NCI-H446 (cell line): Measurements from ENCODE around the gene SMOC2.

Experiments
- DNase-seq, 2 experiments: peaks; one replicate each; lab custom pipeline; 2025; lab: John Stamatoyannopoulos, UW

SMOC2 gene

DNA sequence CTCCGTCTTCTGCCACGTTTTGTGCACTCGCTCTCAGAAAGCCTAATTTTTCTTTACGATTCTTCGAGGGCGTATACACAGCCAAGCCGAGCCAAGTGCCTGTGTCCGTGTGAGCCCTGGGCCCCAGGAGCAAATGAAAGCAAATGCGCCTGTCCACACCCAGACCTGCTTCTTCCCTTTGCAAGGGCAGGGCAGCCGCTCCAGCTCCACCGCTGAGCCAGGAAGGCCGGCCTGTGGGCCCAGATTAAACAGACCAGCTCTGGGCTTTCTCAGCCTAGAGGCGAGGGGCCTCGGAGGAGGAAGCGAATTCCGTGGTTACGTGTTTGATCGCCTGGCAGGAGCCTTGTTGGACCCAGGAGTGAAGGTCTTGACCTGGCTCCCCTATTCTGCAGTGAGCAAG is 184.6 kb downstream of the SMOC2 start:
- DNase-seq = no peak

DNA sequence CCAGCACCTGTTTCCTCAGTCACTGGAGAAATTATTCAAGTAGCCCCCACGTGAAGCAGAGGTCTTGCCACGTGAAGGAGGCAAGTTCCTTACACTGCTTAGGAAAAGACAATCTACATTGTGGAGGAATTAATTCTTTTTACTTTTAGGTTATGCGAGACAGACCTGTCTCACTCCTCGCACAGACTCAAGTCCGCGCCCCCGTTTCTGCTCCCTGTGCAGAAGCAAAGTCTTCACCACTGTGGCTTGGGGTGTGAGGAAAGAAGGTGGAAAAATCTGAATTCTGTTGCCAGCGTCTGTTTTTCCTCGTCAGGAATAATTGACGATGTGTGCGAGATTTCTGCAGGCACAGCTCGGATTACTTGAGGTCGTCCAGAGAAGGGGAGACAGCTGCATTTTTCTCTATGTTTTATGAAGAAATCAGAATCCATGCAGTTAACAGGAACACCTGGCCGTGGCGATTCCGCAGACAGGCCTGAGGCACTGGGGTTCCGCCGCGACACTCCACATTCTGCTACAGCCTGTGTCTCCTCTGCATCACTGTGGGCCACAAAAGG is 185.1 kb downstream of the SMOC2 start:
- no peak for DNase-seq

- DNase-seq = no peak
Measured at GRCh38 chr6:168627506-168628175, 186.7 kb downstream of the SMOC2 start.

DNA sequence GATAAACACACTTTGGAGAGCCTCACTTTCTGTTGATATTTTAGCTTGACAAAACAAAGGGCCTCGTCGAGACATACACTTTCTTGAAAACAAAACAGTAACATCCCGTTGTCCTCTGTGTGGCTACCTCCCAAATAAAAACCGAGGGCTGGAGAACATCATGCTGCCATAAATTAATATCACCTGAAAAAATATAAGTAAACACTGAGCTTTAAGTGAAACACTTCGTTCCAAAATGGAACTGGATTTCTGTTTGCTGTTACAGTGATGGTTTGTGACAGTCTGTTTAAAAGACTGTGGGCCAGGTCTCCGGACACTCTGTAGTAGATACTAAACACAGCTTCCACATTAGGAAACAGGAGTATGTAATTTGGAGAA is 187.2 kb downstream of the SMOC2 start:
- DNase-seq = no peak

GRCh38 chr6:168628732-168629245 is 187.8 kb downstream of the SMOC2 start:
- no peak for DNase-seq

DNA sequence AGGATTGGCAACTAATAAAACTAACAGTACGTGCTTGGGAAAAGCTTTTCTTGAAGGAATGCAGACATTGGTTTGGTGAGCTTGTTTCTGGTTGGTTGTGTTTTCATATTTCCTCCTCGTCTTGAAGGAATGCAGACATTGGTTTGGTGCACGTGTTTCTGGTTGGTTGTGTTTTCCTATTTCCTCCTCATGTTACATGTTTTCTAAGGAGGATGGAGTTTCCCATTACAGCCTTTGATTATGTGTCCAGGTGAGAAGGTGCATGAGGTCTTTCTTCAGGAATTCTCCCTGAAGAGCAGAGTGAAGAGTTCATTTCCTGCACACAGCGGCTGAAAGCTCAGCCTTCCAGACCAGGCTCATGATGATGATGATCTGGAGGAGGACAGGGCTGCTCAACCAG is 190.6 kb downstream of the SMOC2 start:
- no peak for DNase-seq

DNA sequence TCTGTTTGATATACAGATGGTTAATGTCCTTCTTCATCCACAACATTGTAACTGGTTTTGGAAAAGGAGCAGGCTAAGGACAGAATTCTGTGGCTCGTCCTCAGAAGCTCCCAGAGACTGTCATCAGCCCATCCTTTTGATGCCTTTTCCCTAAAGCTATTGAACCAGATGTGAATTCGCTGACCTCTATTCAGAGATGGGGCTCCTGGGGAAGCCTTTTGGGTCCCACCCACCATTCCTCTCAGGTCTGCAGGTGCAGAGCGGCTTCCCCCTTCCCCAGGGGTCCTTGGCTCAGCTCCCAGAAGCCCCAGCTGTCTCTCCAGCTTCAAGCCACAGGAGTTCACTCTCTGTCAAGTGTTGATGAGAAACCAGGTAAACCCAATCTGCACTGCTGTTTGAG is 191.7 kb downstream of the SMOC2 start:
- no peak for DNase-seq

DNA sequence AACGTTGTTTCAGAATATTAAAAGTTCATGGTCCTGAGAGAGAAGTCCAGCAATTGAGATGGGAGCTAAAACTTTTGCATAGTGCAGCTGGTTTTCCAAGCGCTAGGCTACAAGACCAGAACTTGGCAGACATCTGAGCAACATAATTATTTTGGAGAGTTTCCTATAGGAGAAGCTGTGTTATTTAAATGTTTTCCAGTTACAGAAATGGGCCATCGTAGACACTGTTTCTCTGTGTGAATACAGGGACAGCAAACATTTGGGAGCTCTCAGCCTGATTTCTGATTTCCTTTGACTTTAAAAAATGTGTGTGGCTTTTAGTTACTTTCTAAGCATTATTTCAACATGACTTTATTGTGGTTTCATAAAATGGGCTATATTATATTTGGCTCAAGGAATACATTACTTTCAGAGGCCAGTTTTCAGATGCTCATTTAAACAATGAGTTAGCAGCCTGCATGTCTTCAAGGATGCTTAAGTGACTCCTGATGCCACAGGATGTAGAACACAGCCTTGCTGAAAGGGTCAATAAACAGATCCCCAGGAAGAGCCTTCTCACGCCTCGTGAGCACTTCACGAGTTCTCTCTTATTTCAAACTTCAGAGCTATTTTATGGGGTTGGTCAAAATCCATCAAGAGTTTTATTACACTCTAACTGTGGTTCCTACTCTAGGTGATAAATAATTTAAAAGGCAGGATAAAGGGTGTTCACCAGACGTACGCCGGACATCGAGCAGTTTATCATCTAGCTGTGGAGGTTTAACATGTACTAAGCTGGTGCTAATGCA is 193.8 kb downstream of the SMOC2 start:
- DNase-seq = no peak

- DNase-seq = no peak
Measured at GRCh38 chr6:168636147-168637004, 195.4 kb downstream of the SMOC2 start.

- no peak for DNase-seq
Measured at GRCh38 chr6:168637834-168638233, 196.8 kb downstream of the SMOC2 start.

DNA sequence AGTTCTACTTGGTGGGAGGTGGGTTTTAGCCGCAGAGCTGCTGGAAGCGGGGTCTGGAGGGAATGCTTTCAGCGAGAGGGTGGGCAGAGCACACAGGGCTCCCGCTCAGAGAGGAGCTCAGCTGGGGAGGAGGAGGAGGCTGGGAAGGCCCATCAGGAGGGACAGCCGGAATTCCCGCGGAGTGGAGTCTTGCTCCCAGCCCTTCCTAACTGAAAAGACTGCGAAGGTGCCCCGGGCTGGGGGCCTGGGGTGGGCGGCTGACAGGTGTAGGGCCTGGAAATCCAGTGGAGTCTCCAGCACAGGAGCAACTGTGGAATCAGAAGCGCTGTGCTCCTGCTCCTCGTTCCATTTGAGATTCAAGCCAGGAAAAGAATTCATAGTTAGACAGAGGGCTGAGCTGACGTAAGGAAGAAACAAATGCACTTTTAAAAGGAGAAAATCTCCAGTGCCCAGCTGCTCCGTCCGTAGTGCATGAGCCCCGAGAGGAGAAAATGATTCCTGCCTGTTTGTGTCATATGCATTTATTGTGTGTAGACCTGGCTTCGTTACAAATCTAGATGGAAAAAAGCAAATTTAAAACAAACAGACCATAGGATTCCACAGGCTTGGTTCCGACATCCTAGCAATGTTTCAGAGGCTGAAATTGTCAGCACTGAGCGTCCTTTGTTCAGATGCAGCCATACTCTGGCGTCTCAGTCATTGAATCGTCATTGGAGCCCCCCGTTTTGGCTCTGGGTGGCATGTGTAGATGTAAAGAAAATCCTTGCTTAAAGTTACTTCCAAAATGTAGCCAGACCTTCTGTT is 197.7 kb downstream of the SMOC2 start:
- DNase-seq = no peak

DNA sequence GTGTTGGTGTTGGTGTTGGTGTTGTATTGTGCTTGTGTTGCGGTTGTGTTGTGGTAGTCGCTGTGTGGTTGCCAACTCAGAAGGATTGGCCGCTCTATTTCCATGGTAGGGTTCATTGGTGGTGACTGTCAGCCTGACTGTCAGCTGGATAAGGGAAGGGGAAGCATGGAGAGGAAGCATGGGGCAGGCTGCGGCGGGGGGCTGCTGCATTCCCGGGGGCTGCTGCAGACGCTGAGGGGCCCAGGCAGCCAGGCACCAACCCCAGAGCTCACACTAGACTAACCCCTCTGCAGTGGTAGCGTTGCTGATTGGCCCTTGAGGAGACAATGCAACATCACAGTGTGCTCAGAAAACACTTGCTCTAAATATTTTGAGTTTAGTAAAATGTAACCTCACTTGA is 199.2 kb downstream of the SMOC2 start:
- DNase-seq = no peak

GRCh38 chr6:168640768-168641167 is 199.8 kb downstream of the SMOC2 start:
- DNase-seq = no peak

- no peak for DNase-seq
Measured at GRCh38 chr6:168641446-168641845, 200.5 kb downstream of the SMOC2 start.

DNA sequence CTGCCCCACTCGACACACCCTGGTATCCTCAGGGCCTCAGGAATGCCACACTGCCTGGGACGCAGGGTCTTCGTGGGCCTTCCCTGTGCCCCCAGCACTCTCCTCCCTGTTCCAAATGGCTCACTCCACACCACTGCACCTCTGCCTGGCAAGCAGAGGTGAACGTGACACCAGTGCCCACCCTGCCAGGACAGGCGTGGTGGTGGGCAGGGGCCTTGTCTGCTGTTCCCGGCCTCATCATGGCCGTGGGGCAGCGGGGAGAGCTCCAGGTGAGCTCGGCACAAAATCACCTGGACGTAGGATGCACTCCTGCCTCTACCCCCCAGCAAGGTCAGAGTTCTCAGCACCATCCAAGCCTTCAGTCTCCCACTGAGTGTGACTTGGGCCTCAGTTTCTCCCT is 202.4 kb downstream of the SMOC2 start:
- DNase-seq = no peak

DNA sequence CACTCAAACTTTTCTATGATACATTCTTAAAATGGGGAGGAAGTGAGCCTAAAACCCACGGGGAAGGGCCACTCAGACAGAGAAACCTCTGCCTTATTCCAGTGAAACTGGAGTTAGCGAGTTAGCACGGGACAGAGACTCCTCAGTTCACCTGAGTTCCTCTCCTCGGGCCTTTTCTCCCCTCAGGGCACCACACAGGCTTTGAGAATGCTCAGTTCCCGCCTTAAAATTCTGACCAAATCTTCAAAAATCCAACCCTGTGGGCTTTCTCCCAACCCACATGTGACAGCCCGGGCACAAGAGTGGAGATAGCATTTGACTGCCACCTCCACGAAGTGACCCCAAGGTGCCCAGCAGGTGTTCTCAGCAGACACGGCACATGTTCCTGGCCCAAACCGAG is 204.3 kb downstream of the SMOC2 start:
- DNase-seq = no peak

DNA sequence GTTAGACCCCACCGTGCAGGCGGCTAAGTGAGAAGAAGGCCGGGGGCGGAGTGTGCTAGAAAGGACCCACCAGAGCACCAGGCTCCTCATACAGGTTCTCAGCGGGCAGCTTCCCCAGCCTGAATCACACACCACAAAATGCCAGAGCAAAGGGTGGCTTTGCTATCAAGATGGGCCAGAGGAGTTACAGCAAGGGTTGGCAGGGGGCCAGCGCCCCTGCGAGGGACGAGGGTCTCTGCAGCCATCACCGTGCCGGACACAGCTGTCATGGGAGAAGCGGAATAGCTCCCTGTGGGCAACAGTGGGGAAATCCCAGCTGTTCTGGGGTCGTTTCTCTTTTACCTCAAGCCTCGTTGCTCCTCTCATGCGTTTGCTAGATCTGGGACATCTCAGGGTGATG is 206.3 kb downstream of the SMOC2 start:
- DNase-seq = no peak

GRCh38 chr6:168648240-168649125 is 207.5 kb downstream of the SMOC2 start:
- DNase-seq = no peak

DNA sequence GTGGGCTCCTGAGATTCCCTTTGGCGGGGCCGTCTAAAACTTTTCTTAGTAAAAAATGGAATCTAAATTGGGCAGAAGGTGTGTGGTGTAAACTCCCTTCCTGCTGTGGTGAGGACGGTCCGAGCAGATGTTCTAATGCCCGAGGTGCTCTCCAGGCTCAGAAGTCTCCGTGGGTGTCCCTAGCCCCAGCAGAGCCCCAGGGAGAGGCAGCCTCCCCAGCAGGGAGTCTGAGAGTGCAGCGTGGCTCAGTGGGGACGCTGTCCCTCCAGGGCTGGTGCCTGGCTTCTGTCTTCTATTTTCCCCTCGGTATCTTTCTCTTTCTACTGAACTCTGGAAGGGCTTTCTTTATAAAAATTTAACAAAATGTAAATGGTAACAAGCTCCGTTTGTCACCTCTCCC is 208.2 kb downstream of the SMOC2 start:
- DNase-seq = no peak

GRCh38 chr6:168650671-168651111 is 209.7 kb downstream of the SMOC2 start:
- DNase-seq = no peak
